ENCODE measurements around the gene ST3GAL4. TPM values are rescaled to one million over a fixed set of nuclear protein-coding genes. Genes with fewer than 3 reads are reported as not detected.
"Not testable (repeated sequence)": the region's sequence is repeated elsewhere in the genome, so short reads cannot be mapped to it uniquely, and the experiment has no call there.

Gene ST3GAL4
- total RNA-seq, 2 donors from 2014 or later: 57.1 to 109 TPM

DNA sequence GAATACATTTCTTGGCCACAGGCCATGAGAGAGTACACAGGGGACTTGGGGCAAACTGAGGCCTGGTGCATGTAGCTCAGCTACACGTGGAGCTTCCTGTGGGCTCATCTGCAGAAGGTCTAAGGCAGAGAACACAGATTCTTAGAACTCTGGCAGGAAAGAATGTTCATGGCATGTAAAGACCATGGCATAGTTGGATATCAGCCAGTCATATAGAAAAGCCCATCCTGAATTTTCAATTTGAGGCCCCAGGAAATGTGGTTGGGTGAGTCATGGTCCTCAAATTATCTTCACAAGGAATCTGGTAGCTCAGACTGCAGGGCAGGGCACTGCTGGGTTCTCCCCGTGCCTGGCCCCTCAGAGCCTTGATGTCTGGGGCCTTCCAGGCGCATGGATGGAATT lies 13.7 kb upstream of the ST3GAL4 start:
- ATAC-seq (no peak), DNase-seq (no peak)
- intact Hi-C loops (cut with DNase I): no loop called here

DNA sequence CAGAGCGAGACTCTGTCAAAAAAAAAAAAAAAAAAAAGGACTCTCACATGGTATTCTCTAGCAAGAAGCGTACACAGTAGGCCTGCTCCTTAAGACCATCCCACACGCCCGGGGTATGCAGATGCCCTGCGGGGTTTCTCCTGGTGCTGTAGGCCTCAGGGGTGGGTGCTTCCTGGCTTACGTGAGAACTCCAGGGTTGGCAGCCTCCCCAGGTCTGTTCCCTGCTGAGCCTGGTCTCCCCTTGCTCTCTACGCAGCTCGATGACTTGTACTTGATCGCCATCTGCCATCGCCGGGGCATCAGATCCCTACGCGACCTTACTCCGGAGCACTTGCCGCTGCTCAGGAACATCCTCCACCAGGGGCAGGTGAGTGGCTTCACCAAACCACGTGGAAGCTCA lies 12.4 kb upstream of the ST3GAL4 start:
- no peak for ATAC-seq
- DNase-seq: no peak
- intact Hi-C loops (cut with DNase I): no loop called here

DNA sequence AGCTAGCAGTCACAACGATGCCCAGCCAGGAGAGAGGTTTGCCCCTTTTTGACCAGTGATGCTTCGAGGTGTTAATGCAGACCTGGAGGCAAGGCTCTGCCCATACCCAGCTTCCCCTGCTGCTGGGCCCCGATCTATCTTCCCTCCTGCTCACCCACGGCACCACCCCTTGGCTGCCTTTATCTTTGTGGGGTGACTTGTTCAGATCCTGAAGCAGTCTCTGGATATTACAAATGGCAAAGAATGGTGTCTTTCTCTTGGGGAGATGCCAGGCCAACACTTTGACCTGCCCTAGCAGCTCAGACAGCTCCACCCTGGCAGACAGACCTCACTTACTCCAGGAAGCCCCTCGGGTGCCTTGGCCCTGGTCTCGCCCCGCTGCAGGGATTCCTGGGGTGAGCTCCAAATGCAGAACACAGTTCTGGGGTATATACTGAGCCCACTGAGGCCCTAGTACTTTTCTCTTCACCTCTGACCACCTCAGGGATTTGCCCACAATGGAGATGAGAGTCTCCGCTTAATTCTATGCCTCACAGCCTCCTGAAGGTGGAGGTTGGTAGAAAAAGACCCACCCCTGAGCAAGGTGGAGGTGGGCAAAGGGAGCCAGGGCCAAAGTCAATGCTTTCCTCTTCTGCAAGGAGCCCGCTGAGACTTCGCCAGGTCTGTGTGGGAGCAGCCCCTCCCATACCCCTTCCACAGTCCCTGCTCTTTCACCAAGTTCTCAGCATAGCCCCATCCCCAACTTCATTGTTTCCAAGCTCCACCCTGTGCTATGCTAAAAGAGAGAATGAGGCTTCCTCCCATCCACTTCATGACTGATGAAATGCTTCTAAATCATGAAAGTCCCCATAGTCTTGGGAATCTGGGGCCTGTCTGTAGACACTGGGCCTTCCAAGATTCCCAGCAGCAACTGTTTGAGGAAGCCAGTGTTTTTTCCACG lies 11.1 kb upstream of the ST3GAL4 start:
- intact Hi-C loops (cut with DNase I): no loop called here
- ATAC-seq (no peak), DNase-seq (no peak)

DNA sequence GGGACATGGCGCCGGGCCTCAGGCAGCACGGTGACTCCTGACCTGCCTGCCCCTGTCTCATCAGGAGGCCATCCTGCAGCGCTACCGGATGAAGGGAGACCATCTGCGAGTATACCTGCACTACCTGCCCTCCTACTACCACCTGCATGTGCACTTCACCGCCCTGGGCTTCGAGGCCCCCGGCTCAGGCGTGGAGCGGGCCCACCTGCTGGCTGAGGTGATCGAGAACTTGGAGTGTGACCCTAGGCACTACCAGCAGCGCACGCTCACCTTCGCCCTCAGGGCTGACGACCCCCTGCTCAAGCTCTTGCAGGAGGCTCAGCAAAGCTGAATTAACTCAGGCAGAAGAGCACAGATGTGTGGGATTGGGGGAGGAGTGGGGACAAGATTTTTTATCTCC lies 10.2 kb upstream of the ST3GAL4 start:
- intact Hi-C loops (cut with DNase I): no loop called here
- DNase-seq (no peak), ATAC-seq (no peak)

DNA sequence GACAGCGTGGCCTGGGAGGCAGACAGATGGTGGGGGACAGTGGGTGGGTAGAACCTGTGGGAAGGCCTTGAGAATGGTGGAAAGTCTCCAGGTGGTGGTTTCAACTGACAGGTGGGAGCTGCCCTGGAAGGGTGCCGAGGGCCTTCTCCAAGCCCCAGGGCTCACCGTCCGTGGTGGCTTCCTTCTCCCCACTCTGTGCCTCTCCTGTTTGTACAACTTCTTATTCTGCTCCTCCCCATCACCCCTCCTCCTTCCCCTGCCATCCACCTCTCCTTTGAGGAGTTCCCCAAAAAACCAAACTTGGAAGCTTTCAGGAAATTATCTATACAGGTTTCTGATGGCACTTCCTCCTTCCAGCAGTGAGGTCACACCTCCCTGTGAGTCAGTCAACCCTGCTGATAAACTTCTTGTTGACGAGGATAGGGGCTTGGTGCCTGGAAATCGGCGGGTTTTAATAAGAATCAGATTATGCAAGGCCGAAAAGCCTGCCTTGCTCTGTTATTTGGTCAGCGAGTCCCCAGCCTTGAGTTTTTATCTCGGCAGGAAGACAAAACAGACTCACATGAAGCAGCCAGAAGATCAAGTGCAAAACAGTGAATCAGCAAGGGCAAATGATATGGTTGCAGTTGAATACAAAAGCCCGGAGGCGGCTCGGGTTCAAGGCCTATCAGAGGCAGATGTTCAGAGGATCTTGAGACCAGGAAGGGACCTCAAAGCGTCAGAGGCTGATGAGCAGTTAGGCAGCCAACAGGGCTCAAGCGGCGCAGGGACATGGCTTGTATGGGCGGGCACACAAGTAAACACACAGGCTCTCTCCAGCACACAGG lies 9.5 kb upstream of the ST3GAL4 start:
- intact Hi-C loops (cut with DNase I): no loop called here
- ATAC-seq (peak; percentile 42 to 74), DNase-seq (peak; percentile 85)

DNA sequence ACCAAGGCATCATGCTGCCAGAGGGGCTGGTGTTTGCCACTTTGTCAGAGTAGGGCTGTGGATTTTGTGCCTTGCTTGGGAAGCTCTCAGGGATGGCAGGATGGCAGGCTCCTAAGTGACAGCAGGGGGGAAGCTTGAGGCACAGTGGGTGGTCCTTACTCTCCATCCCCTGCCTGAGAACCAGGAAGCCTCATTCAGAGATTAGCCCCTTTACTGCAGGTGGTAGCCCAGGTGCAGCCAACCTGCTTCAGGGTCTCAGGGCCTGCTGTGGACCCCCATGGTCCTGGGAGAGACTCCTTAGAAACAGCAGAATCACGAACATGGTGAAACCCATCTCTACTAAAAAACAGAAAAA lies 8.9 kb upstream of the ST3GAL4 start:
- intact Hi-C loops (cut with DNase I): no loop called here
- ATAC-seq (no peak), DNase-seq (no peak)

DNA sequence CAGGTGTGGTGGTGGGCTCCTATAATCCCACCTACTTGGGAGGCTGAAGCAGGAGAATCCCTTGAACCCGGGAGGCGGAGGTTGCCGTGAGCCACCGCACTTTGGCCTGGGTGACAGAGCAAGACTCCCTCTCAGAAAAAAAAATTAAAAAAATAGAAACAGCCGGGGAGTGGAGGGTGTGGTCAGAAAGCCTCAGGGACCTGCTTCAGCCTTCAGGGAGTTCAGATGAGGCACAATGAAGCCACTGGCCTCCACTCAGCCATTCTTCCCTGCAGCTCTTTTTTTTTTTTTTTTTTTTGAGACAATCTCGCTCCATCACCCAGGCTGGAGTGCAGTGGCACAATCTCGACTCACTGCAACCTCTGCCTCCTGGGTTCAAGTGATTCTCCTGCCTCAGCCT lies 8.5 kb upstream of the ST3GAL4 start:
- DNase-seq: not testable (repeated sequence)

DNA sequence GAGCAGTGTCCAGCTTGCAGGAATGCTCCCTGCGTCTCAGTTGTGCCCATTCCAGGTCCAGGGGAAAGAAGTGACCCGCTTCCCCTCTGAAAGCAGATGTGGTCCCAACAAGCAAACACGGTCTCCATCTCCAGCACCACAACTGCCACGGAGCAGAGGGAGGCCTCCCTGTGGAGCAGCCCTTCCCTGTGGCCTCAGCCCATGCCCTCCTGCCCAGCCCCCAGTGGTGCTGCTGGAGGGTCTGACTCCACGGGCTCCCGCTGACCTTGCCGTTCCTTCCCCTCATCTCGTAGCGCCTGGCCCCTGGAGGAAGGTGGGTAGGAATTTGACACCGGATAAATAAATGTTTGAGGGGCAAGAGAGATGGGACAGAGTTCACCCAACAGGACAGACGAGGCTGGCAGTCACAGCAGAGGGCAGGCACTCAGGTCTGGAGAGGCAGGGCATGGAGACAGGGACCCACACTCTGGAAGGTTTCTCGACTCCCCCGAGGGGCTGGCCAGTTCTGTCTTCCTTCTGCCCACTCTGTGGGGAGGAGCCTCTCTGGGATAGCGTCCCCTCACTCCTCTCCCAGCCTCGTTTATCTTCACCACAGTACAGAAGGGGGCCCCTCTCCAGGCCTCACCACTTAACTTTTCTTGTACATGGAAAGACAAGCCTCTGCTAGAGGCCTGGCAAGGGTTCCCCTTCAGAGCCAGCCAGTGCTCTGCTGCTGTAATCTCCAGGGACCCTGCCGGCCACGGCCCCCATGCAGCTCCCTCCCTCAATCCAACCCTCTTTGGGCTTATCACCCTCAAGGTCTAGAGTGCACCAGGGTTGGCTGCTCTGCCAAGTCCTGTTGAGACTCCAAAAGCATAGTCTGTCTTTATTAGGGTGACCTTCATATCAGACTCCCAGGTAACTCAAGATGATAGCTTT lies 7.5 kb upstream of the ST3GAL4 start:
- peak; percentile 21 to 46 for ATAC-seq
- intact Hi-C loops (cut with DNase I): no loop called here
- DNase-seq: no peak

More for the DNA sequence above, 8.5 kb upstream of the ST3GAL4 start:
- ATAC-seq; intact Hi-C loops (cut with DNase I): not testable (repeated sequence)

DNA sequence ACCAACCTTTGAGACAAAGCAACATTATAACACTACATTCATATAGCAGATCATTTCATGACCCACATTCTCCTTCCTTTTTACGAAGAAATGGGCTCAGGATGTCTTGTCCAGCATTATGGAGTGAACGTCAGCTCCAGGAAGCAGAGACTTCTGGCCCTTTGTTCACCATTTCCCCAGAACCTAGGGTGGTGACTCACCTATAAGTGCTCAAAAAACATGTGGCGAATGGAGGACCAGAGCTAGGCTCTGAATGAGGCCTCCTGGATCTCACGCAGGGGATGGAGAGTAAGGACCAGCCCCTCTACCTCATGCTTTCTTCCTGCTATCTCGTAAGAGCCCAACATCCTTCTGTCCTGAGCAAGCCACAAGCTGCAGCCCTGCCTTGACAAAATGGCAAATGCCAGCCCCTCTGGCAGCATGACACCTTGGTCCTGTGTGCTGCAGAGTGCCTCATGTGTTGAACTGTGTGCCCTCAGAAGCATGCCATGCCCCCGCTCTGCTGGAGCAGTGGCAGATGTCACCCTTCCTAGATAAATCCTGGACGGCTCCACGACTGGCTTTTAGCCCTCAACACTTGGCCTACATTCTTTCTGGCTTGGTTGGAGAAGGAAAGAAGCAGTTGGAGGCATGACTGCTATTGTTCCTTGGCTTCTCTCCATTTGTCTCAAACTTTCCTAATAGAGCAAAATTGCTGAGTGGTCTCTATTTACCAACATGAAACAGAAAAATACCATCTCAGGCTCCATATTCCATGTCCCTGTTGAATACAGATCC lies 6.5 kb upstream of the ST3GAL4 start:
- DNase-seq: peak; percentile 59
- intact Hi-C loops (cut with DNase I): no loop called here
- ATAC-seq: peak; percentile 53 to 69

DNA sequence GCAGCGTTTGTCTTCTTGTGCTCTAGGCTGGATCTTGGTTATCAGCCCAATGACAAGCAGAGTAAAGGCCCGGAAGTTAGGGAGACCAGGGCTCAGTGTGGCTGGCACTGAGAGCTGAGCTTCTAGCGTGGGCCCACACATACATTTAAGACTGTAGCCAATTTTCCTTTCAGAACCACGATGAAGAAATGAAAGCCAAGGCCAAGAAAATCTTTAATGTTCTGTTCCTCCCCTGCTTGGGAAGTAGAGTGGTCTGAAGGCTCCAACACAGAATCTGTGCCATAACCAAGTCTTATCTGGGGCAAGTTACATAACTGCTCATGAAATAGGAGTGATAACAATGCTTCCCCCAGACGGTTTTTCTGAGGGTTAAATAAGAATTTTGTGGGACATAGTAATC lies 4.7 kb upstream of the ST3GAL4 start:
- no peak for DNase-seq
- intact Hi-C loops (cut with DNase I): no loop called here
- ATAC-seq: no peak

DNA sequence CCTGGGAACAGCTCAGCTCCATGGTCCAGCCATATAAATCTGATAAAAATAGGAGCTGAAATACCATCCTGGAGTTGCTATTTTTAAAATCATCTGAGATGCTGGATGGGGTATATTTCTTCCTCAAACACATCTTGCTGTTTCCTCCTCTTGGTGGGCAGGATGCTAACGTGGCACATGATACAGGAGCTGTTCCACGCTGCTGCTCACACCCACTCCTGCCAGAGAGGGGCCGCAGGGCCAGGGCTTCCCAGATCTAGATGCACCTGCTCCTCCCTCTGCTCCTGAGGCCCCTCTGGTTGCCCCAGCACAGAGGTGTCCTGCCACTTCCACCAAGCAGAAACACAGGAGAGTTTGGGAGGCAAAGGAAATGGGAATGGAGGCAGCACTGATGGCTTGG lies 3.3 kb upstream of the ST3GAL4 start:
- intact Hi-C loops (cut with DNase I): no loop called here
- DNase-seq (no peak), ATAC-seq (no peak)

DNA sequence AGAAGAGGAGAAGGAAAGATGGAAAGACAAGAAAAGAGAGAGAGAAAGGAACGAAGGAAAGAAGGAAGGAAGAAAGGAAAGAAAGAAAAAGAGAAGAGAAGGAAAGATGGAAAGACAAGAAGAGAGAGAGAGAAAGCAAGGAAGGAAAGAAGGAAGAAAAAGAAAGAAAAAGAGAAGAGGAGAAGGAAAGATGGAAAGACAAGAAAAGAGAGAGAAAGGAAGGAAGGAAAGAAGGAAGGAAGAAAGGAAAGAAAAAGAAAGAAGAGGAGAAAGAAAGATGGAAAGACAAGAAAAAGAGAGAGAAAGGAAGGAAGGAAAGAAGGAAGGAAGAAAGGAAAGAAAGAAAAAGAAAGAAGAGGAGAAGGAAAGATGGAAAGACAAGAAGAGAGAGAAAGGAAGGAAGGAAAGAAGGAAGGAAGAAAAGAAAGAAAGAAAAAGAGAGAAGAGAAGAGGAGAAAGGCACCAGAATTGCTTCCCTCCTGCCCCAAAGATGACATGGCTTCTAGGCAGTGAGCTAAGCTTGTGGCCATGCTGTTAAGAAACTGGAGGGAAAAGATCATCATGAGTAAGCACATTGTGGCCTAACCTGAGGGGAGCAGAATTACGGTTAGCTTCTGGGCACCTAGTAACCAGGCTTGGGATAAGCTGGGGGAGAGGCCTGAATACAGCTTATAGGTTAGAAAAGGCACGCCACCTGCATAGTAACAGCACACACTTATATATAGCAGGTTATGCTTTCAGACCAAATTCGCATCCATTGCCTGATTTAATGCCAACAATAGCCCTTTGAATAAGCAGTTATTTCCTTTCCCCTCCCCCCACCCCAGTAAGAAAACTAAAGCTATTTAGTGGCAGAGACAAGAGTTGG lies 2.3 kb upstream of the ST3GAL4 start:
- DNase-seq (no peak), ATAC-seq (no peak)
- intact Hi-C loops (cut with DNase I): no loop called here

DNA sequence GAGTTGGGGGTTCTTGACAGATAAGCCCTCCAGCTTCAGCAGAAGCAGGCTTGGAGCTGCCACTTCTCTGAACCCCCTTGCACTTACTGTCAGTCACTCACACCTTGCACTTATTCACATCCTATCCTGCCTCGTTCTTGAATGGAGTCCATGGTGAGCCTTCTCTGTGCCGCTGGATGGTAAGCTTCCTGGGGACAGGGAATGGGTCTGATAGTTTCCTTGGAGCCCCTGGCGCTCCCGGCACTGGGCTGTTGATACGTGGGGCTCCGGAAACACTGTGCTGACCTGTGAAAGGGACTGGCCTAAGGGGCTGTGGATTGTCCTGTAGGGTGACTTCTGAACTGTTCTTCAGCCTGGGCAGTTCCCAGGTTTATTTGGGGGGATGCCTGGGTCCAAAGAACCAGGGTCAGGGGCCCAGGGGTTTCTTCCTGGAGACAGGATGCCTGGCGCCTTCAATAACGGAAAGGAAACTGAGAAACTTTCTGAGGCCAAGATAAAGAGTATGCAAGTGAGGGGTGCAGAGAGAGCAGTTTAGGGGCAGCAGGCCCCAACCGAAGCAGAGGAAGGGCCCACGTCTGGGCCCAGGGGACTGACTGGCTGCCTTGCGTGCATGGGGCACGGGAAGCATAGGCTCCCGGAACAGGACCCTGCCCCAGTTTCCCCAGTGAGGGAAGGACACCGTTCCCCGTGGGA lies 709 bp upstream of the ST3GAL4 start:
- intact Hi-C loops (cut with DNase I): loop anchor here in 1 of 2 donors (5.0 kb wide), 2 partner anchors 38 to 63 kb away; no protein-coding TSS in a partner anchor
- DNase-seq (no peak), ATAC-seq (no peak)

DNA sequence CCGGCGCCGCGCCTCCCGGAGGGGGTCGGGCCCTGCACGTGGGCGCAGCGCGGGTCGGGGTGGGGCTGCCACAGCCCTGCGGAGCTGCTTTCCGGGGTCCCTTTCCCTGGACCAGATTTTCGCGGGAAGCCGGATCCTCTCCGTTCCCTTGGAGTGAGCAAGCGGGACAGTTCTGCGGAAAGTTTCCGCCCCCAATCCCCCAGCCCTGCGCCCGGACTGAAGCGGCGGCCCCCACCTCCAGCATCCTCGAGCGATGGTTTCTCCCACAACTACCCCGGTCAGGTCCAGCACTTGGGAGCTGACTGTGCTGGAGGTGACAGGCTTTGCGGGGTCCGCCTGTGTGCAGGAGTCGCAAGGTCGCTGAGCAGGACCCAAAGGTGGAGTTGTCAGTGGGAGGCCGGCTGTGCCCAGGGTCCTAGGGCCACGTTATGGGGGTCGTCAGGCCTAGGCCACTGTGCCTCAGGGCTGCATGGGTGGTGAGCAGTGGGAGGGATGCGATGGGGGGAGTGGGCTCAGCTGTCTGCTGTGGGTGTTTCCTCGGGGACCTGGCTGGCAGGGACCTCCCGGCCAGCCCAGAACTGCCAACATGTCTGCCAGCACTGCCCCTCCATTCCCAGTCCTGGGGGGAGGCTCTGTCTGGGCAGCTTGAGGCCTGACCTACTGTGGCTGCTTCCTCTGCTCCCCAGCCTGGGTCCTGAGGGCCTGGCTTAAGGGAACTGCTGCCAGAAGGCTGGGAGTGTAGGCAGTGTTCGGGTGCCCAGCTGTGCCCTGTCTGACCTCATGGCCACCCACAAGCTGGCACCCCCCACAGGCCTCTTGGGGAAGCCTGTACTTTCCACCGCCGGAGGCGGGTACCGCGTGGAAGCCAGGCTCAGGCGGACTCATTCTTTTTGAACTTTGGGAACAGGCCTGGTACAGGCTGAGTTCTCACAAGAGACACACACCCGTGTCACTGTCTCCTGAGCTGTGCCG lies 726 bp downstream of the ST3GAL4 start:
- DNase-seq: peak; percentile 62
- intact Hi-C loops (cut with DNase I): loop anchor here in 1 of 2 donors (5.0 kb wide), 2 partner anchors 36 to 61 kb away; no protein-coding TSS in a partner anchor
- ATAC-seq: peak; percentile 12 to 13

DNA sequence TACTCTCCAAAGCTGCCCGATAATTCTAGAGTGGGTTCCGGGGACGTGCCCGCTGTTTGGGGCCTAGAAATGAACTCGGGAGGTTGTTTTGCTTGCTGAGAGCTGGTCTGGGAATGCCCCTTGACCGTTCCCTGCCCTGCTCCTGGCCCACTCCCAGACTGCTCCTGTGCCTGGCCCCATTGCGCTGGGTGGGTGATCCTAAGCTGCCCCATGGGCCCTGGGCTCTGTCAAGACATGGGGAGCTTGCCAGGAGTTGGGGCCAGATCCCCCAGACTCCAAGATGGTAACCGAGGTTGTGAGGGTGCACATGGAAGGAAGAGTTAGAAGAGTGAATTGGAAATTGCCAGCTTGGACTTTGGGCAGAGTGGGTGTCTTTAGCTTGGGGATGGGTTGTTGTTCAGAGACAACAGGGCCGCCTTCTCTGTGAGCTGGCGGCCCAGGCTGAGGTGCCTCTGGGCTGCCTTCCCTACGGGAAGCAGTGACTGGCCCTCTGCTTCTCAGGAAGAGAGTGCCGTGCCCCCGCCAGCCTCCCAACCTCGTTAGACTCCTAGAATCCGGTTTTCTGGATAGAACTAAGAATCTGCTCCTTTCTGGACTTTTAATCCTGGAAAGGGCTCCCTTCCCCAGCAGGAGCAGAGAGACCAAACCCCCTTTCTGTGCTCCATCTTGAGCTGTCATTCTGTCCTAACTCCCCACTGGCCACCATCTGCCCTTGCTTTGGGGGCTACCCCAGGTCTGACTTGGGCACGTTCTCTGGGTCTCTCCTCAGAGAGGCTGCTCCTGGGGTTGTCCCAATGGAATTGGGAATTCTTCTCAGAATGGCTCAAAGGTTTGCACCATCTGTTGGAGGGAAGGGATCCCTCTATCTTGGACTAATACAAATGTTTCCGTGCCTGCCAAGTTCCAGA lies 1.8 kb downstream of the ST3GAL4 start:
- ATAC-seq (no peak), DNase-seq (no peak)
- intact Hi-C loops (cut with DNase I): loop anchor here in 1 of 2 donors (5.0 kb wide), 2 partner anchors 35 to 60 kb away; no protein-coding TSS in a partner anchor

Data from left cardiac atrium (tissue), 4 donors.